GM03348 (cell line): ENCODE measurements around the gene TTYH2.

Source experiments
- DNase-seq: peaks from one replicate; pipeline ENCODE4 v3.0.0; 2012; ENCODE audit warnings: low spot score

The TTYH2 gene

GRCh38 chr17:74216505-74216904, 3.1 kb downstream of the TTYH2 start:
- DNase-seq: no peak

DNA sequence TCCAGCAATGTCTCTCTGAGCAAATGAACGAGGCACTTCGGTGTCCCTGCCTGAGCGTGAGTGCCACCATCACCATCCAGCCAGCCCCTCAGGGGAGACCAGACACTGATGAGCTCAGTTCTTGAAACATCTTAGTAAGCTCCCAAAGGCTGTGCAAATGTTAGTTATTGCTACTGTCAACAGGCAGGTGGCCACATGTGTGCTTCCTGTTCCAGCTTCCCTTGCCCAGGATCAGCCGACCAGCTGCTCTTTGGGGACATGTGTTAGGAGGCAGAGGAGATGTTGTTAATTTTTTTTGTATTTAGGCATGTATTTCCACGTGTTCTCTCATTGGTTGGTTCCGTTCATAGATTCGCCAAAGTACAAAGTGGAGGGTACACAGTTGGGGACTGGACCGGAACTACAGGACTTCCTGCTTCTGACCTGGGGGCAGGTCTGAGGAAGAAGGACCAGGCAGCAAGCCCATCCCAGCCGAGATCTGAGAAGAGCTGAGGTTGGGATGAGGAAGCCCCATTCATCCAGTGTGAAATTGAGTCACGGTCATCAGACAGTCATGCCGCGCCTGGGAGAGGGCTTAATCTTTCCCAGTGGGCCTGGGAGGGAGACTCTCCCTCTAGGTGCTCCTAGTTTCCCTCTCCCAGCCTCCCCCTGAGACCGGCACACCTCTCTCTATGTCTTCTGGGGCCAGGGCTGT, 3.8 kb downstream of the TTYH2 start:
- DNase-seq: no peak

GRCh38 chr17:74217888-74218287, 4.5 kb downstream of the TTYH2 start:
- DNase-seq: no peak

DNA sequence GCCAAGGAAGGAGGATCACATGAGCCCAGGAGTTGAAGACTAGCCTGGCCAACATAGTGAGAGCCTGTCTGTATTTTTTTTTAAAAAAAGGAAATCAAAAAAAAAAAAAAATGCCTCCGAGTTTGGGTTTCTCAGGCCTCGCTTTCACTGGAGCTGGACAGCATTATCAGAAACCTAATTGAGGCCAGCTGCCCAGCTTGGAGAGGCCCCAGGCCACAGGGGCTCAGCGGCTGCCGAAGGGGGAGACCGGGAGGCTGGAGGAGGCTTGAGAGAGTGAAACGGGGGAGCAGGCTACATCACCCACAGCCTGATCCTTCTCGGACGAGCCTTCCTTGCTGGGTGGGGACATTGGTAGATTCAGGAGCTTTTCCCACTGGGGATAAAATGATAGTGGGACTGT, 5.1 kb downstream of the TTYH2 start:
- DNase-seq: no peak

- no peak for DNase-seq
Measured at GRCh38 chr17:74219576-74220133, 6.3 kb downstream of the TTYH2 start.

DNA sequence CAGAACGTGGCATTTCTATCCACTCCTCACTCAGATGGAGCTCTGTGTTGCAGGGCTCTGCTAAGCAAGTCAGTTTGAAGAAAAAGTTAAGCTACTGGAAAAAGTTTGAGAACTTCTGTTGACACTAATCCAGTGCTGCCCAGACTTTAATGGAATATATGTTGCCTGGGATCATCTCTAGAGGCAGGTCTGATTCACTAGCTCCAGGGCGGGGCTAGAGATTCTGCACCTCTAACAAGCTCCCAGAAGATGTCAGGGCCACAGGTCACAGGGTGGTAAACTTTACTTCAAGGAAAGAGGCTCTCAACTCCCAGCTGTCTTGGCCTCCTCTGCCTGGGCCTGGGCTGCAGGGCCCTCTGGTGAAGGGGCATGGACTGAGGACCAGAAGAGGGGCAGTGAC, 6.8 kb downstream of the TTYH2 start:
- no peak for DNase-seq

DNA sequence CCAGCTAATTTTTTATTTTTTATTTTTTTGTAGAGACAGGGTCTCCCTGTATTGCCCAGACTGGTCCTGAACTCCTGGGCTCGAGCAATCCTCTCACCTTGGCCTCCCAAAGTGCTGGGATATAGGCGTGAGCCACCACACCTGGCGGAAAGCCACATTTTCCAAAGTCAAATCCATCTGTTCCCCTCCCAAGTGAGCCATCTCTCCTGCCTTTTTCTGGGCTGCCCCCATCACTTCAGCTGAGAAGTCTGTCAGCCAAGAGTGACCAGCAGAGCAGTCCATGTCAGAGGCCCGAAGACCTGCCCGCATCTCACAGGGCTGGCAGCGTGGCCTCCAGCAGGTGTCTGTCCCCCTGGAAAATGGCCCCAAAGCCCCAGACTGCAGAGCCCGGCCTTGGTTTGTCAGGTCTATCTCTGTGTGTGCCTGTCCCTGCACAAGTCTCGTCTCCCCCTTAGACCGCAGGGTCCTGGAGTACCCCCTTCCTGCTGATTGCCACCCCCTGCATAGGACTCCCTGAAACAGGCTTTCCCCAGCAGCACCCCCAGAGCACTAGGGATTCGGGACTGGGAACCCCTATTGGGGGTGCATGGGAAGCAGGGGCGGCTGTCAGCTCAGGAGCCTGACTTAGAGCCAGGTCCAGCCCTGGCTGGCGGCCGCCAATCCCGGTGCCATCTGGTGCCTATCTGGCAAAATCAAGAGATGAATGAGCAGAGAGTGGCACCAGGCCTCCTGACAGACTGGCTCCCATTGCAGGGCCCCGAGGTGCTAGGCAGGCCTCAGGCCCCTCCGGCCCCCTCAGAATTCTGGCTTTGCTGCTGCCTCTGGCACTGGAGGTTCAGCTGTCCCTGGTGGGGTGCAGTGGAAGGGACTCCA, 7.8 kb downstream of the TTYH2 start:
- DNase-seq: no peak

- DNase-seq: no peak
Measured at GRCh38 chr17:74222399-74222798, 9.0 kb downstream of the TTYH2 start.

DNA sequence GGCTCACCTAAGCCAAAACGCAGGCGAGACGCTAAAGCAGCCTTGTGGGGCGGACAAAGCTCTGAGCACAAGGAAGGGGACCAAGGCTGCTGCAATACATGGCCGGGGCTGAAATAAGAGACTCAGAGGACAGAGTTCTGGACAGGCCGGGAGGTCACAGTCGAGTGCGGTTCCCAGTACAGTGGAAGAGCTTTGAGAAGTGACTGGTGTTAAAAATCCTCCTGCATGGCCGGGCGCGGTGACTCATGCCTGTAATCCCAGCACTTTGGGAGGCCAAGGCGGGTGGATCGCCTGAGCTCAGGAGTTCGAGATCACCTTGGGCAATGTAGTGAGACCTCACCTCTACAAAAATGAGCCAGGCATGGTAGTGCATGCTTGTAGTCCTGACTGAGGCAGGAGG, 10.5 kb downstream of the TTYH2 start:
- no peak for DNase-seq

GRCh38 chr17:74224959-74225725, 11.8 kb downstream of the TTYH2 start:
- DNase-seq: no peak

- no peak for DNase-seq
Measured at GRCh38 chr17:74226252-74226651, 12.9 kb downstream of the TTYH2 start.

- no peak for DNase-seq
Measured at GRCh38 chr17:74227271-74228080, 14.1 kb downstream of the TTYH2 start.

GRCh38 chr17:74228306-74228978, 15.1 kb downstream of the TTYH2 start:
- DNase-seq: no peak

DNA sequence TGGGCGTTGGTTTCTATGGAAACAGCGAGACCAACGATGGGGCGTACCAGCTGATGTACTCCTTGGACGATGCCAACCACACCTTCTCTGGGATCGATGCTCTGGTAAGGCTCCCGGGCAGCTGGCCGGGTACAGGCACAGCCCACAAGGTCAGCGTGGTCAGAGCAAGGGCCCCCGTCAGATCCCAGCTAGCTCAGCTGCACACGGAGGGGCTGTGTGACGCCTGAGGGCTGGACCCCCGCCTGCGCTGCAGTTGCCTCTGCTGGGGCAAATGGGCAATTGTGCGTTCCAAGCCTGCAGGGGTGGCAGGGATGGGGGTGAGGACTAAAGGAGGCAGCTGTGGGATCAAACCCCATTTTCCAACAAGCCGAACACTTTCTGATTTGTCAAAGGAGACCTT, 17.5 kb downstream of the TTYH2 start:
- no peak for DNase-seq

DNA sequence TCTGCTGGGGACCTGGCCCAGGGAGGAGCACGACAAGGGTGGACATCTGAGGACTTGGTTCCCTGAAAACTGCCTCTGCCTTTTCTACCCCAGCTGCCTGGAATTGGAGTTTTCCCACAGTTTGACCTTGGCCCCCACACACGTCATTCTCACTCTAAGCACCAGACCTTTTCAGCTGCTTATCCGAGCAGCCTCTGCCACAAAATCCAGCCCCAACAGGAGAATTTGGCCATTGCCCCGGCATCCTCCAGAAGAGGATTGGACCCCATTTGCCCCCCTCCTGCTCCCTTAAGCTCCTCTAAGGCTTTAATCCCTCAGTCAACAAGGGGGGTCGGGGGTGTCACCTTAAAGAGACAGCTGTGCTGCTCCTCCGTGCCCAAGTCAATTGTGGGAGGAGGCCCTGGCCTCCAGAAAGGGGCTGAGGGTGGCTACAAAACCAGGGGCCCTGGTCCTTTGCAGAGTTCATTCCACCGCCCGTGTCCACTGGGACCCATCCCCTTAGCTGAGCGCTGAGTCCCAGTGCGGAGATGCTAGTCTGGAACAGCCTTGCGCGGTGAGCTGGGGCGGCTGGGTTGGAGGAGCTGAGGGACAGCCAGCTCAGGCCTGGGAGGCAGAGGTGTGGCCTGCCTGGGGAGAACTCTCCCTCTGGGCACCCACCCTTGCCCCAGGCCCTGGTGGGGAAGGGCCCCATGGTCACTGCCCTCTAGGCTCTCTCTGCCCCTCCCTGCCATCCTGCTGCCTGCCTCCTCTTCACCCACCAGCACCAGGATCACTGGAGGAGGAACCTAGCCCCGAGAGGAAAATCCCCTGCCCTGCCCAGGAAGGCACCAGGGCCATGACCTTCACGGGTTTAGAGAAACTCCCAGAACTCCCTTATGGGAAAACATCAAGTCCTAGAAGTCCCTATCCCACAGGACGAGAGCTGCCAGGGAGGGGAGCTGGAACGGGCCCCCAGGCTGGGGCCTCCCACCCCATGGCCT, 18.8 kb downstream of the TTYH2 start:
- no peak for DNase-seq

DNA sequence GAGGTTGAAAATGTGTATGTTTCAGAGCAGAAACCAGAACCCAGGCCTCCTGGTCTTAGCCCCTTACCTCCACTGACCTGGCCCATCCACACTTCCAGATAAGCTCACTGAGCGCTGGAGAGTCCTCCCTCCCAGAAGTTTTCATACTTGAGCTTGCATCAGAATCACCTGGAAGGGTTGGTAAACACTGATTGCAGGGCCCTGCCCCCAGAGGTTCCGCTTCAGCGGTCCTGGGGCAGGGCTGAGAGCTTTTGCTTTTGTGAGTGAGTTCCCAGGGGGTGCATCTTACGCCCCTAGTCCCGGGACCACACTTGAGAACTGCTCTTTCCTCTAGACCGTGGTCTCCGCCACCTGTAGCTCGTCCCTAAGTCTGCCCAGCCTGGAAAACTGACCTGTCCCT, 20.6 kb downstream of the TTYH2 start:
- no peak for DNase-seq

- no peak for DNase-seq
Measured at GRCh38 chr17:74234486-74234885, 21.1 kb downstream of the TTYH2 start.

- no peak for DNase-seq
Measured at GRCh38 chr17:74235040-74235581, 21.7 kb downstream of the TTYH2 start.

- DNase-seq: no peak
Measured at GRCh38 chr17:74235911-74236371, 22.6 kb downstream of the TTYH2 start.
